Coronary artery (tissue), 2 donors: Measurements from ENCODE around the gene SOCS6.

ENCODE experiments used
- DNase-seq: peaks from one replicate; pipeline ENCODE4 v3.0.0-alpha.2; 2017; ENCODE audit warnings: low spot score
- H3K27ac ChIP-seq, 2 donors: fragments of 200-600 bp; sonication (generic); one replicate each; pipeline ENCODE4 v1.5.1; 2016 to 2019
- H3K4me3 ChIP-seq: fragments of 200-600 bp; sonication (generic); 2 replicates; pipeline ENCODE4 v1.5.1; 2016; ENCODE audit warnings: mild to moderate bottlenecking, moderate library complexity
- CTCF ChIP-seq: fragments of 200-600 bp; sonication (generic); IDR thresholded peaks from one replicate; pipeline ENCODE4 v1.5.1; 2019; ENCODE audit warnings: antibody characterized with exemption

SOCS6 gene

GRCh38 chr18:70295192-70296188 is 6.6 kb downstream of the SOCS6 start:
- no peak for TF ChIP-seq CTCF
- Histone ChIP-seq H3K4me3 (no peak overlapping the region), H3K27ac (no peak overlapping the region)
- no peak for DNase-seq

DNA sequence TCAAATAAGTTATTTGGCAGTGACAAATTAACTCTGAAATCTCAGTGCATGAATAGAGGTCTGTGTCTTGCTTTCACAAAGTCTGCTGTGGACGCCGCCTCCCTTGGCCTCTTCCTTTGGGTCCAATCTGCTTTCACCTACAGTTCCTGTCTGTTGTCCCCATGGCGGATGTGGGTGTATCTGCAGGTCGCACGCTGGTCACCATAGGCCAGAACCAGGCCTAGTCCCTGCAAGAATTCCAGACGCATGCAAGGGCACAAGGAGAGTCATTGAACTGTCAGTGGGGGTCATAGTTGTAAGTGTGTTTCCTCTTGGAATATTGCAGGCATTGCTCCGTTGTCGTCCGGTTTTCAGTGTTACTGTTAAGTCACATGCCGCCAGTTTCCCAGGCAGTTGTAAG is 7.4 kb downstream of the SOCS6 start:
- no peak for DNase-seq
- Histone ChIP-seq H3K27ac (no peak overlapping the region), H3K4me3 (no peak overlapping the region)
- no peak for TF ChIP-seq CTCF

GRCh38 chr18:70296781-70297180 is 7.9 kb downstream of the SOCS6 start:
- H3K4me3 ChIP-seq: no peak overlapping the region
- no peak for TF ChIP-seq CTCF
- no peak overlapping the region for H3K27ac ChIP-seq
- DNase-seq: no peak

GRCh38 chr18:70299393-70299792 is 10.5 kb downstream of the SOCS6 start:
- no peak for TF ChIP-seq CTCF
- H3K4me3 ChIP-seq: no peak overlapping the region
- H3K27ac ChIP-seq: no peak overlapping the region
- no peak for DNase-seq

GRCh38 chr18:70301667-70302066 is 12.8 kb downstream of the SOCS6 start:
- Histone ChIP-seq H3K4me3 (no peak overlapping the region), H3K27ac (no peak overlapping the region)
- no peak for DNase-seq
- TF ChIP-seq CTCF: no peak

- DNase-seq: no peak
- no peak overlapping the region for H3K4me3 ChIP-seq
- TF ChIP-seq CTCF: no peak
- H3K27ac ChIP-seq: no peak overlapping the region
These were observed 19.9 kb downstream of the SOCS6 start for GRCh38 chr18:70308555-70309294.
